ENCODE results near the gene VSIG2. TPM values are rescaled to one million over a fixed set of nuclear protein-coding genes. Genes with fewer than 3 reads are reported as not detected.
A peak's percentile ranks its signal among the peaks of the same experiment; 100 is the strongest.

Gene VSIG2
- total and polyA plus RNA-seq, 8 donors: 0.18 to 4.5 (median 1.2) TPM

- peak overlapping the region; percentile 0 to 58 (median 33) for H3K4me3 ChIP-seq
- intact Hi-C loops (cut with DNase I): loop anchor here in 1 of 3 donors (10.0 kb wide), 1 partner anchor 66 kb away; the partner anchor contains the start of genes SIAE and SPA17
- peak in 4 of 6 donors; percentile 7 to 63 (median 34) for DNase-seq
- peaks cover 0 to 14% (median 0%) of the 10 kb centered on the region in 3 donors for H3K4me1 ChIP-seq
- no peak for FAIRE-seq
- peak in 2 of 4 donors; percentile 11 to 22 for TF ChIP-seq CTCF (IDR thresholded peaks at IDR 0.05)
- ATAC-seq: peak; percentile 11 to 43 (median 24)
- no peaks in the 10 kb centered on the region for H3K36me3 ChIP-seq
- H3K27ac ChIP-seq: no peak overlapping the region
- H3K9me3 ChIP-seq: no peaks in the 10 kb centered on the region
- H3K27me3 ChIP-seq: peaks cover 0 to 9% (median 0%) of the 10 kb centered on the region in 4 donors
- 6 to 9% methylated on average over 36 to 37 of the region's 37 CpGs for WGBS, 2 donors
These were observed 11.7 kb downstream of the VSIG2 start for GRCh38 chr11:124740277-124740882.

GRCh38 chr11:124739479-124740276 lies 12.4 kb downstream of the VSIG2 start, which contains the start of gene NRGN:
NRGN (plus strand) TSS chr11:124739942; CDS start chr11:124740085, 143 bp downstream.
- H3K27ac ChIP-seq: no peak within 1 kb of the TSS
- FAIRE-seq: no peak
- intact Hi-C loops (cut with DNase I): loop anchor here in 1 of 3 donors (10.0 kb wide), 1 partner anchor 65 kb away; the partner anchor contains the start of genes SIAE and SPA17

GRCh38 chr11:124738713-124739478 lies 13.2 kb downstream of the VSIG2 start:
- DNase-seq: no peak
- ATAC-seq: peak in 1 of 4 donors; percentile 2
- H3K4me3 ChIP-seq: peak overlapping the region in 2 of 4 donors; percentile 33 to 58
- no peak overlapping the region for H3K27ac ChIP-seq
- no peaks in the 10 kb centered on the region for H3K36me3 ChIP-seq
- no peak for FAIRE-seq
- WGBS, 2 donors: 33 to 36% methylated on average over 21 of the region's 21 CpGs
- intact Hi-C loops (cut with DNase I): no loop called here
- no peaks in the 10 kb centered on the region for H3K9me3 ChIP-seq
- peaks cover 0 to 9% (median 0%) of the 10 kb centered on the region in 4 donors for H3K27me3 ChIP-seq
- no peak for TF ChIP-seq CTCF (IDR thresholded peaks at IDR 0.05)
- H3K4me1 ChIP-seq: peaks cover 0 to 14% (median 0%) of the 10 kb centered on the region in 3 donors

More at GRCh38 chr11:124739479-124740276, 12.4 kb downstream of the VSIG2 start, which contains the start of gene NRGN:
- Histone ChIP-seq H3K27me3 (peaks cover 0 to 9% (median 0%) of the 10 kb centered on the region in 4 donors), H3K36me3 (no peaks in the 10 kb centered on the region), H3K9me3 (no peaks in the 10 kb centered on the region), H3K4me1 (peaks cover 0 to 14% (median 0%) of the 10 kb centered on the region in 3 donors), H3K4me3 (peak within 1 kb of the TSS; percentile 0 to 58 (median 33))
- 0 to 1% methylated on average over 40 to 59 of the region's 59 CpGs for WGBS, 2 donors
- ATAC-seq: peak; percentile 99 to 100 (median 100)
- DNase-seq: peak; percentile 88 to 97 (median 92)
- TF ChIP-seq CTCF (IDR thresholded peaks at IDR 0.05): no peak

- FAIRE-seq (no peak), ATAC-seq (no peak), DNase-seq (no peak)
- TF ChIP-seq CTCF (IDR thresholded peaks at IDR 0.05): no peak
- Histone ChIP-seq H3K27me3 (peaks cover 0 to 9% (median 0%) of the 10 kb centered on the region in 4 donors), H3K9me3 (no peaks in the 10 kb centered on the region), H3K4me1 (peaks cover 0 to 14% (median 0%) of the 10 kb centered on the region in 3 donors), H3K27ac (no peak overlapping the region), H3K36me3 (no peaks in the 10 kb centered on the region), H3K4me3 (no peak overlapping the region)
- intact Hi-C loops (cut with DNase I): no loop called here
- WGBS, 2 donors: 77 to 85% methylated on average over 7 of the region's 7 CpGs
These were observed 14.3 kb downstream of the VSIG2 start for GRCh38 chr11:124737638-124738305.
